ENCODE results near the gene RPS6KC1.

The RPS6KC1 gene

DNA sequence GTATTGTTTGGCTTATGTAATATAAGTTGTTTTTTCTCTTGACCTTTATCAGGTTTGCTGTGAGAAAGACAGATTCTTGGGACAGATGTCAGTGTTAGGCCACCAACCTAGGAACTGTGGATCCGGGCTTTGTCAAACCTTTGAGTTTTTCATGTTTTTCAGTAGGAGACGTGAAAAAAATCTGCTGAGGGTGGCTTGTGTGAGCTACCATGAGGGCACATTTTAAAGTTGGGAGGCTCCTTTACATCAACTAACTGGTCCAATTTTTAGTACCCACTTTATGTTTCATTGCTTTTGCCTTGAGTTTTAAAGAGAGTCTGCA, 801 bp downstream of the RPS6KC1 start:
- TF ChIP-seq, protein P1, sequence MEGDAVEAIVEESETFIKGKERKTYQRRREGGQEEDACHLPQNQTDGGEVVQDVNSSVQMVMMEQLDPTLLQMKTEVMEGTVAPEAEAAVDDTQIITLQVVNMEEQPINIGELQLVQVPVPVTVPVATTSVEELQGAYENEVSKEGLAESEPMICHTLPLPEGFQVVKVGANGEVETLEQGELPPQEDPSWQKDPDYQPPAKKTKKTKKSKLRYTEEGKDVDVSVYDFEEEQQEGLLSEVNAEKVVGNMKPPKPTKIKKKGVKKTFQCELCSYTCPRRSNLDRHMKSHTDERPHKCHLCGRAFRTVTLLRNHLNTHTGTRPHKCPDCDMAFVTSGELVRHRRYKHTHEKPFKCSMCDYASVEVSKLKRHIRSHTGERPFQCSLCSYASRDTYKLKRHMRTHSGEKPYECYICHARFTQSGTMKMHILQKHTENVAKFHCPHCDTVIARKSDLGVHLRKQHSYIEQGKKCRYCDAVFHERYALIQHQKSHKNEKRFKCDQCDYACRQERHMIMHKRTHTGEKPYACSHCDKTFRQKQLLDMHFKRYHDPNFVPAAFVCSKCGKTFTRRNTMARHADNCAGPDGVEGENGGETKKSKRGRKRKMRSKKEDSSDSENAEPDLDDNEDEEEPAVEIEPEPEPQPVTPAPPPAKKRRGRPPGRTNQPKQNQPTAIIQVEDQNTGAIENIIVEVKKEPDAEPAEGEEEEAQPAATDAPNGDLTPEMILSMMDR (IDR thresholded peaks at IDR 0.05) = no peak

DNA sequence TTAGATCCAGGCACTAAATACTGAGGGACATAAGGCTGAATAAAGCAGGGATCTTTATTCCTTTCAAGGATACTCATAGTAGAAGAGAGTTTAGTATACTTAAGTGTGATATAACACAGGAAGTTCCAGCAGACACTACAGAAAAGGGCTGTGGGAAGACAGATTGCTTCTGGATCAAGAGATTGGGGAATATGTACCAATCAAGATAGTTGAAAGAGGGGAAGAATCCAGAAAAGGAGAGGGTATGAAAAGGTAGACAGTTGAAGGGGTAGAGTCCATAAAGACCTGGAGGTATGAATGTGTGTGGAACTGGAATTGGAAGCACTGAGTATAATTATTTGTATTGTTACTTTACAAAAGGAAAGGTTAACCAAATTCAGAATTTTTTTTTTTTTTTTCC, 2.4 kb downstream of the RPS6KC1 start:
- TF ChIP-seq, protein P1 (IDR thresholded peaks at IDR 0.05) = no peak

DNA sequence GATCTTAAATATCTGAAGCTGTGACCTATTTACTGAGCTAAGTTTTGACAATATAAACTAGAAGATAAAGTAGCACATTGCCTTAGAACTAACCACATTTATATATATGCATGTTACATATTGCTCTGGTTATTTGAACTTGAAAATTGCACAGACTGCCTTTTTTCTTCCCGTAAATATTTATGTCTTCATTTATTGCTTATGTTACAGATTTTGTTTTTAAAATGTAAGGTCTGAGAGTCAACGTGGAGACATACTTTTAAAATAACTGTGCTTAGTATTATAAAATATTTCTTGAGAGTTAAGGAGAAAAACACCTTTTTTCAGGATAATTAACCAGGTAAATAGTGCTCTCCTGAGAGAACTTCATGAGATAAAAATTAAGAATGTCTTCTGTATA, 3.1 kb downstream of the RPS6KC1 start:
- TF ChIP-seq, protein P1 (IDR thresholded peaks at IDR 0.05) = no peak

DNA sequence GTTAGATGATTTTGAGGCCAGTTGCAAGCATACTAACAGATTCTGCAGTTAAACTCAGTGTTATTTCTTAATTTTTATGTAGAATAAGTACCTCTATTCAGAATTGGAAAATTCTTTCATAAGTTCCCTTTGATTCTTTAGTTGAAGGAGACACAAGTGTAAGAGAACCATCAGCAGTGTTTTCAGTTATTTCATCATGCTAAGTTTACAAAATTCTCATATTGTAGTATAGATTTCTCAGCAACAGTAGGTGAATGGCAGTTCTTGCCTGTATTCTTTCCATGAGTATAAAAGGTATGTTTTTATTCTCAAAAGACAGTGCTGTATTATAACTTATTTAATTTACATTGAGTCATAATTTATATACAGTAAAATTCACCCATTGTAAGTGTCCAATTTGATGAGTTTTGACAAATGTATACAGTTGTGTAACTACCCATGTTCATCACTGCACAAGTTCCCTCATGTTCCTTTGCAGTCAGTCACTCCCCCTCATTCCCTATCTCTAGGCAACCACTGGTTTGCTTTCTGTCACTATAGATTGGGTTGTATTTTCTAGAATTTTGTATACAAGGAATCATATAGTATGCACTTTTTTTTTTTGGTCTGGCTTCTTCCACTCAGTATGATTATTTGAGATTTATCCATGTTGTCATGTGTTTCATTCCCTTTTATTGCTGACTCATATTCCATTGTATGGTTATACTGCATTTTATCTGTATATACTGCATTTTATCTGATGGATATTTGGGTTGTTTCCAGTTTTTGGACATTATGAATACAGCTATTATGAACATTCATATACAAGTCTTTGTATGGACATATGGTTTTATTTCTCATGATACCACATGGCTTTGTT, 3.9 kb downstream of the RPS6KC1 start:
- TF ChIP-seq, protein P1 (IDR thresholded peaks at IDR 0.05) = no peak

DNA sequence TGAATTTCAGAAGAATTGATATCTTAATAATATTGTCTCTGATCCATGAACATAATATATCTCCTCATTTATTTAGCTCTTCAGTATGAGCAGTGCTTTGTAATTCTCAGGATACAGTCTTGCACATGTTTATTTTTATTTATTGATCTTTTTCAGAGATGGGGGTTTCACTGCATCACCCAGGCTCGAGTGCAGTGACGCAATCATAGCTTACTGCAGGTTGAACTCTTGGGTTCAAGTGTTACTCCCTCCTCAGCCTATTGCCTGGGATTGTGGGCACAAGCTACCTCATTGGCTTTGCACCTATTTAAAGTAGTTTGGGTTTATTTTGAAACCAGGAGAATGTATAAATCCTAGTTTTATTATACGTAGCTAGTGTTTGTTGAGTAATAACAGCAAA, 4.7 kb downstream of the RPS6KC1 start:
- TF ChIP-seq, protein P1 (IDR thresholded peaks at IDR 0.05) = no peak

DNA sequence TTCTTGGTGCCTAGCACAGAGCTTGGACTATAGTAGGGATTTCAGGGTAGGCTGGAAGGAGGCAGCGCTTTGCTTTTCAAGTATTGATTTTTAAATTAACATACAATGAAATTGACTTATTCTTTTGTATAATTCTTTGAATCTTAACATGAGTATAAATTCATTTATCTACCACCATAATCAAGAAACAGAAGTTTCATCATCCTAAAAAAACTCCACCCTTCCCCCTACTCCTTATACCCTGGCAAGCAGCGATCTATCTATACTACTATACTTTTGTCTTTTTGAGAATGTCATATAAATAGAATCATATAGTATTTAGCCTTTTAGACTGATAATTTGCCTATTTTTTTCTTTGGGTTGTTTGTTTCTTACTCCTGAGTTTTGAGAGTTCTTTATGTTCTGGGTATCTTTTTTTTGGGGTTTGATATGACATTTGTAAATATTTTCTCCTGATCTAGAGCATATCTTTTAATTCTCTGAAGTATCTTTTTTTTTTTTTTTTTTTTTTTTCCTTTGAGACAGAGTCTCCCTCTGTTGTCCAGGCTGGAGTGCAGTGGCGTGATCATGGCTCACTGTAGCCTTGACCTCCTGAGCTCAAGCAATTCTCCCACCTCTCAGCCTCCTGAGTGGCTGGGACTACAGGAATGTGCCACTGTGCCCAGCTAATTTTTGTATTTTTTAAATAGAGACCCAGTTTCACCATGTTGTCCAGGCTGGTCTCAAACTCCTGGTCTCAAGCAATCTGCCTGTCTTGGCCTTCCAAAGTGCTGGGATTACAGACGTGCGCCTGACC, 6.4 kb downstream of the RPS6KC1 start:
- TF ChIP-seq, protein P1 (IDR thresholded peaks at IDR 0.05) = no peak

DNA sequence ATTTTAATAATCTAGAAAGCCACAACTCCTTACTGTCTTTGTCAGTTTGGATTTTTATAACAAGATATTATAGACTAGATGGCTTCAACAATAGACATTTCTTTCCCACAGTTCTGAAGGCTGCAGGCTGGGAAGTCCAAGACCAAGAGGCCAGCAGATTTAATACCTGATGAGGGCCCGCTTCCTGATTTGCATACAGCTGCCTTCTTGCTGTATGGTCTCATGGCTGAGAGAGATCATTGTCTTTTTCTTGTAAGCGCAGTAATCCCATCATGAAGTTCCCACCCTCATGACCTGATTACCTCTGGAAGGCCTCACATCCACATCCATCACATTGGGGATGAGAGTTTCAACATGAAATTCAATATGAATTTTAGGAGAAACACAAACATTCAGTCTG, 9.8 kb downstream of the RPS6KC1 start:
- TF ChIP-seq, protein P1 (IDR thresholded peaks at IDR 0.05) = no peak
